Parathyroid adenoma (tissue), 2 donors: ENCODE results near the gene LARGE2.

Source experiments
- H2AFZ ChIP-seq: fragments of 300-600 bp; sonication (generic); one replicate; pipeline ENCODE4 v1.7.0; 2017; ENCODE audit warnings: antibody characterized with exemption, mild to moderate bottlenecking
- H3K27ac ChIP-seq: fragments of 300-600 bp; sonication (generic); one replicate; pipeline ENCODE4 v1.7.0; 2017
- H3K27me3 ChIP-seq: fragments of 300-600 bp; sonication (generic); one replicate; pipeline ENCODE4 v1.7.0; 2017; ENCODE audit warnings: low read length; ENCODE audit not compliant: control insufficient read depth, insufficient read depth
- H3K36me3 ChIP-seq: fragments of 300-600 bp; sonication (generic); one replicate; pipeline ENCODE4 v1.7.0; 2017; ENCODE audit warnings: low read length; ENCODE audit not compliant: control insufficient read depth, insufficient read depth
- H3K4me1 ChIP-seq: fragments of 300-600 bp; sonication (generic); one replicate; pipeline ENCODE4 v1.7.0; 2017; ENCODE audit warnings: control low read depth
- H3K4me2 ChIP-seq: fragments of 300-600 bp; sonication (generic); one replicate; pipeline ENCODE4 v1.7.0; 2017; ENCODE audit warnings: low read length
- H3K4me3 ChIP-seq: fragments of 300-600 bp; sonication (generic); one replicate; pipeline ENCODE4 v1.7.0; 2017; ENCODE audit warnings: low read depth, low read length
- H3K79me2 ChIP-seq: fragments of 300-600 bp; sonication (generic); one replicate; pipeline ENCODE4 v1.7.0; 2017; ENCODE audit warnings: control low read depth
- H3K9ac ChIP-seq: fragments of 300-600 bp; sonication (generic); one replicate; pipeline ENCODE4 v1.7.0; 2017; ENCODE audit warnings: mild to moderate bottlenecking
- H3K9me3 ChIP-seq: fragments of 300-600 bp; sonication (generic); one replicate; pipeline ENCODE4 v1.7.0; 2017; ENCODE audit warnings: low read length; ENCODE audit not compliant: control insufficient read depth
- CTCF ChIP-seq: fragments of 300-600 bp; sonication (generic); IDR thresholded peaks from one replicate; pipeline ENCODE4 v1.7.0; 2017; ENCODE audit warnings: antibody characterized with exemption, mild to moderate bottlenecking
- donor health status: primary hyperparathyroidism.

The LARGE2 gene

GRCh38 chr11:45930951-45931570, 8.6 kb downstream of the LARGE2 start:
- Histone ChIP-seq H3K27me3 (no peaks in the 10 kb centered on the region), H3K4me2 (no peak overlapping the region), H3K9me3 (no peaks in the 10 kb centered on the region), H3K36me3 (no peaks in the 10 kb centered on the region), H3K79me2 (no peaks in the 10 kb centered on the region), H3K9ac (no peak overlapping the region), H3K4me1 (peaks cover 6% of the 10 kb centered on the region), H3K27ac (no peak overlapping the region), H3K4me3 (no peak overlapping the region), H2AFZ (no peak overlapping the region)
- no peak for TF ChIP-seq CTCF

GRCh38 chr11:45931739-45932138, 9.3 kb downstream of the LARGE2 start:
- H3K79me2 ChIP-seq, result no peaks in the 10 kb centered on the region
- H3K9ac ChIP-seq, result no peak overlapping the region
- no peak overlapping the region for H3K4me2 ChIP-seq
- no peaks in the 10 kb centered on the region for H3K36me3 ChIP-seq
- no peak for TF ChIP-seq CTCF
- no peak overlapping the region for H2AFZ ChIP-seq
- H3K4me1 ChIP-seq, result peaks cover 6% of the 10 kb centered on the region
- no peak overlapping the region for H3K4me3 ChIP-seq
- H3K9me3 ChIP-seq, result no peaks in the 10 kb centered on the region
- no peak overlapping the region for H3K27ac ChIP-seq
- no peaks in the 10 kb centered on the region for H3K27me3 ChIP-seq

DNA sequence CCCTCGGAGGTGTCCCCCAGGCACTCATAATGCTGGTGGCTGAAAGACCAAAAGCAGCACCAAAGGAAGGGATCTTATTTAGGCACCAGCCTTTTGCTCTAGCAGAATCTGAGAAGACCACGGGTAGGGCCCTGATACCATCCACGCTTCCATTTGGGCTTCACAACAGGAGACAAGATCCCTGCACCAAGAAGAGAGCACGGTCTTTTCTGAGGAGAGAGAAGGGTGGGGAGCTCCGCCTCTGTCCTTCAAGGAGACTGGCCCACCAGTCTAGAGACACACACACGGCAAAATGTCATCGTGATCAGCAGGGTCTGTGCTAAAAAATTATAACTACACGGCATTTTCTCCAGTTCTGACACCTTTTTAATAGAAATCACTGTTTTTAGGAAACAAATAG, 9.8 kb downstream of the LARGE2 start:
- Histone ChIP-seq H3K27me3 (no peaks in the 10 kb centered on the region), H3K4me1 (peaks cover 6% of the 10 kb centered on the region), H3K4me2 (no peak overlapping the region), H3K27ac (no peak overlapping the region), H3K79me2 (no peaks in the 10 kb centered on the region), H3K9ac (no peak overlapping the region), H3K4me3 (no peak overlapping the region), H2AFZ (no peak overlapping the region), H3K36me3 (no peaks in the 10 kb centered on the region), H3K9me3 (no peaks in the 10 kb centered on the region)
- no peak for TF ChIP-seq CTCF

GRCh38 chr11:45933131-45933831, 10.8 kb downstream of the LARGE2 start:
- Histone ChIP-seq H3K27me3 (no peaks in the 10 kb centered on the region), H3K36me3 (no peaks in the 10 kb centered on the region), H3K4me2 (no peak overlapping the region), H3K79me2 (no peaks in the 10 kb centered on the region), H3K4me3 (no peak overlapping the region), H3K9ac (no peak overlapping the region), H3K9me3 (no peaks in the 10 kb centered on the region), H3K4me1 (peaks cover 6% of the 10 kb centered on the region), H3K27ac (no peak overlapping the region), H2AFZ (no peak overlapping the region)
- no peak for TF ChIP-seq CTCF
